ENCODE data around the gene KLHL21. TPM values are rescaled to one million over a fixed set of nuclear protein-coding genes. Genes with fewer than 3 reads are reported as not detected.

KLHL21 gene
- total and polyA plus RNA-seq, 9 of the 15 experiments (the other 6 are each of a cell fraction or from before 2014, with no cell fraction given), result 2.1 to 42.1 (median 17.5) TPM

GRCh38 chr1:6579374-6580118, 23.1 kb downstream of the KLHL21 start, which contains the start of gene ZBTB48:
TSS of gene ZBTB48 (plus strand) at chr1:6579994. CDS start at chr1:6580610, 616 bp downstream.
- H3K27me3 ChIP-seq (ENCODE audit: control insufficient read depth in 2 of 2, insufficient read depth in 2 of 2, low read length in 2 of 2), result no peaks in the 10 kb centered on the region
- peak within 1 kb of the TSS; percentile 74 for H3K4me3 ChIP-seq
- TSS peak; percentile 89 for BruUV-seq (replicated peaks)
- peaks cover 35 to 57% of the 10 kb centered on the region in 2 experiments for H3K4me1 ChIP-seq (replicated peaks in 1 of 2; ENCODE audit: control insufficient read depth in 2 of 2, insufficient read depth in 2 of 2, low read length in 2 of 2)
- H3K9ac ChIP-seq (ENCODE audit: insufficient read depth in 1 of 2, low read depth in 2 of 2, low read length in 2 of 2), result peak within 1 kb of the TSS; percentile 74 to 96
- H3K36me3 ChIP-seq (ENCODE audit: control insufficient read depth, insufficient read depth, low read length), result peaks cover 18% of the 10 kb centered on the region; the same call in 1 of the 3 replicates
- peak within 1 kb of the TSS; percentile 96 for H3K4me2 ChIP-seq (ENCODE audit: insufficient read depth, low read length)
- 16% methylated on average over 58 of the region's 58 CpGs for WGBS (ENCODE audit: insufficient coverage, low coverage, missing lambda C conversion rate)
- H3K27ac ChIP-seq (ENCODE audit: extremely low read depth, low read depth, low read length), result peak within 1 kb of the TSS; percentile 73
- no peaks in the 10 kb centered on the region for H3K9me3 ChIP-seq (replicated peaks; ENCODE audit: control insufficient read depth, insufficient read depth, low read depth, low read length)
- peak within 1 kb of the TSS; percentile 88 for H2AFZ ChIP-seq (ENCODE audit: low read depth, low read length)
- POLR2A ChIA-PET, result interaction anchor here (0.6 to 13.4 kb wide), 15 partner anchors 10 to 1969 kb away, joined by 3 to 221 read pairs (median 4); partner anchors contain the start of genes KLHL21 and NOL9
- peak; percentile 96 for ATAC-seq
- H3K79me2 ChIP-seq (ENCODE audit: control insufficient read depth, insufficient read depth, low read length), result peaks cover 36% of the 10 kb centered on the region
- DNase-seq (ENCODE audit: extremely low read depth in 1 of 4, low spot score in 3 of 4), result peak; percentile 100
- intact Hi-C loops (cut with micrococcal nuclease), result loop anchor here (1.0 to 2.0 kb wide), 2 partner anchors 21 to 25 kb away; partner anchors contain the start of gene NOL9
- in situ Hi-C loops (cut with MboI), result no loop called here
- peak; percentile 98 for FAIRE-seq
- CTCF ChIA-PET (ENCODE audit: low intra/inter-chr PET ratio), result no interaction called here
- peaks cover 17% of the 10 kb centered on the region for H4K20me1 ChIP-seq (replicated peaks; ENCODE audit: control insufficient read depth, insufficient read depth, low read length)
- H3K9me1 ChIP-seq (ENCODE audit: control insufficient read depth, insufficient read depth, low read length), result peaks cover 4% of the 10 kb centered on the region
- TF ChIP-seq MIER1 (IDR thresholded peaks at IDR 0.05; ENCODE audit: low read depth) (0 out of 2 replicates have a peak, but pooled peaks have one; percentile 31), UBTF (IDR thresholded peaks at IDR 0.05; ENCODE audit: borderline replicate concordance in 1 of 2, low read depth in 2 of 2, low read length in 2 of 2) (no peak), ZFP30 (CRISPR knock-in tag; IDR thresholded peaks at IDR 0.05; ENCODE audit: borderline replicate concordance) (no peak), ATF4 (CRISPR knock-in tag; IDR thresholded peaks at IDR 0.05) (no peak), BRD4 (IDR thresholded peaks at IDR 0.05) (no peak), CREB1 (IDR thresholded peaks at IDR 0.05) (peak; percentile 94), CREB1 (CRISPR knock-in tag; IDR thresholded peaks at IDR 0.05) (peak; percentile 97), E2F6 (IDR thresholded peaks at IDR 0.05; ENCODE audit: borderline replicate concordance in 1 of 2, extremely low read depth in 1 of 2, insufficient read depth in 1 of 2, insufficient read length in 1 of 2, low read depth in 1 of 2, low read length in 1 of 2, poor library complexity in 1 of 2, severe bottlenecking in 1 of 2) (peak in 1 of 2 experiments; percentile 35), RBM25 (IDR thresholded peaks at IDR 0.05; ENCODE audit: low read depth, low read length, severe bottlenecking) (no peak), DNMT1 (IDR thresholded peaks at IDR 0.05) (no peak)
